GM18499 (cell line): ENCODE data around the gene RLBP1.
"Not testable (repeated sequence)": the region's sequence is repeated elsewhere in the genome, so short reads cannot be mapped to it uniquely, and the experiment has no call there.

Source experiments
- ATAC-seq: cut with Tn5 transposase; IDR thresholded peaks from one replicate; pipeline ENCODE4 v1.9.1; 2021; ENCODE audit warnings: moderate number of reproducible peaks; ENCODE audit not compliant: insufficient read depth, unreplicated experiment

RLBP1 gene

GRCh38 chr15:89221543-89221942 is at the start of gene RLBP1:
Gene RLBP1, minus strand, starts transcription at chr15:89221579. Its CDS starts 2,604 bp downstream, at chr15:89218975.
- ATAC-seq = no peak

GRCh38 chr15:89250142-89250541 is 28.8 kb upstream of the RLBP1 start:
- not testable (repeated sequence) for ATAC-seq

- no peak for ATAC-seq
Measured at GRCh38 chr15:89248584-89248983, 27.2 kb upstream of the RLBP1 start.

GRCh38 chr15:89247446-89247845 is 26.1 kb upstream of the RLBP1 start:
- no peak for ATAC-seq

GRCh38 chr15:89244574-89244903 is 23.2 kb upstream of the RLBP1 start:
- no peak for ATAC-seq

- peak; percentile 89 for ATAC-seq
Measured at GRCh38 chr15:89243691-89244573, 22.6 kb upstream of the RLBP1 start, which contains the start of gene FANCI. Gene FANCI, plus strand, starts transcription at chr15:89243979. Its CDS starts 3,669 bp downstream, at chr15:89247648.

- ATAC-seq = no peak
Measured at GRCh38 chr15:89243046-89243690, 21.8 kb upstream of the RLBP1 start.

- ATAC-seq = not testable (repeated sequence)
Measured at GRCh38 chr15:89239883-89240810, 18.8 kb upstream of the RLBP1 start.

GRCh38 chr15:89231832-89232231 is 10.5 kb upstream of the RLBP1 start:
- ATAC-seq = no peak

- no peak for ATAC-seq
Measured at GRCh38 chr15:89230277-89230676, 8.9 kb upstream of the RLBP1 start.

- ATAC-seq = no peak
Measured at GRCh38 chr15:89227425-89227824, 6.0 kb upstream of the RLBP1 start.

- no peak for ATAC-seq
Measured at GRCh38 chr15:89226359-89227221, 5.2 kb upstream of the RLBP1 start.

- ATAC-seq = no peak
Measured at GRCh38 chr15:89225588-89225987, 4.2 kb upstream of the RLBP1 start.

GRCh38 chr15:89218531-89218930 is 2.8 kb downstream of the RLBP1 start:
- ATAC-seq = no peak

GRCh38 chr15:89217686-89218376 is 3.5 kb downstream of the RLBP1 start:
- ATAC-seq = no peak

GRCh38 chr15:89217031-89217430 is 4.3 kb downstream of the RLBP1 start:
- ATAC-seq = no peak

GRCh38 chr15:89215627-89216026 is 5.8 kb downstream of the RLBP1 start:
- ATAC-seq = no peak

- no peak for ATAC-seq
Measured at GRCh38 chr15:89211678-89212170, 9.7 kb downstream of the RLBP1 start.

GRCh38 chr15:89209057-89209456 is 12.3 kb downstream of the RLBP1 start:
- ATAC-seq = no peak
